GM12878 (cell line): ENCODE data around the gene FAM120AOS. TPM values are rescaled to one million over a fixed set of nuclear protein-coding genes. Genes with fewer than 3 reads are reported as not detected.

Experiments used
- ATAC-seq: fragments of 200-7000 bp; cut with Tn5 transposase; 3 replicates; pipeline ENCODE4 v1.9.1; 2020; ENCODE audit warnings: mild to moderate bottlenecking, moderate library complexity
- BruUV-seq: library from RNA; stranded (reverse); fragments of 400-500 nt; replicated peaks from 2 replicates; lab custom pipeline; 2021; lab: Mats Ljungman, UMichigan
- CTCF ChIA-PET: fragments of 300-600 bp; sonication (Branson Sonifier 250); formaldehyde crosslinking; extraction: SDS; loops from one replicate; lab custom pipeline; 2021; ENCODE audit warnings: inconsistent platforms; lab: Yijun Ruan, JAX
- POLR2A ChIA-PET: fragments of 350-600 bp; formaldehyde crosslinking; extraction: SDS; loops from one replicate; lab custom pipeline; 2021; ENCODE audit warnings: inconsistent platforms; lab: Charles Lee
- RAD21 ChIA-PET: fragments of 300-600 bp; sonication (Branson Sonifier 250); formaldehyde crosslinking; loops from one replicate; lab custom pipeline; 2023; ENCODE audit warnings: antibody characterized with exemption; ENCODE audit not compliant: unreplicated experiment; lab: Charles Lee
- SMC1A ChIA-PET: fragments of 300-600 bp; sonication (Branson Sonifier 250); formaldehyde crosslinking; loops from one replicate; lab custom pipeline; 2023; ENCODE audit not compliant: unreplicated experiment, uncharacterized antibody; lab: Charles Lee
- DNase-seq: peaks from one replicate; pipeline ENCODE4 v3.0.0-alpha.2; 2011; ENCODE audit warnings: low read depth, low spot score
- FAIRE-seq: peaks from 3 replicates; lab custom pipeline; 2011; peaks lifted over from hg19 to GRCh38; lab: Jason Lieb, UNC
- H2AFZ ChIP-seq: 2 replicates; pipeline ENCODE4 v1.6.0; 2011; ENCODE audit warnings: low read depth, low read length, control low read depth; ENCODE audit not compliant: control insufficient read depth
- H3K27ac ChIP-seq: 2 replicates; pipeline ENCODE4 v1.5.1; 2011; ENCODE audit warnings: control low read depth; ENCODE audit not compliant: control insufficient read depth, insufficient read depth
- H3K27me3 ChIP-seq, 2 experiments: replicated peaks in 1 of 2; 2 replicates each; pipeline versions ENCODE4 v1.6.0 to v1.6.1; 2011; ENCODE audit warnings: low read length in 1 of 2; ENCODE audit not compliant: control insufficient read depth in 2 of 2, insufficient read depth in 2 of 2
- H3K36me3 ChIP-seq, 2 experiments: 2 replicates each; pipeline ENCODE4 v1.5.1; 2011; ENCODE audit warnings: low read length in 1 of 2; ENCODE audit not compliant: control insufficient read depth in 2 of 2, insufficient read depth in 2 of 2
- H3K4me1 ChIP-seq: 2 replicates; pipeline ENCODE4 v1.6.1; 2011; ENCODE audit warnings: mild to moderate bottlenecking, low read length, moderate library complexity, mixed read lengths; ENCODE audit not compliant: control insufficient read depth, insufficient read depth
- H3K4me2 ChIP-seq: 2 replicates; pipeline ENCODE4 v1.6.0; 2011; ENCODE audit warnings: control low read depth; ENCODE audit not compliant: control insufficient read depth, insufficient read depth
- H3K4me3 ChIP-seq: fragments of 200-600 bp; sonication (generic); 2 replicates; pipeline ENCODE4 v1.5.1; 2016
- H3K79me2 ChIP-seq: 2 replicates; pipeline ENCODE4 v1.6.0; 2011; ENCODE audit warnings: low read length; ENCODE audit not compliant: control insufficient read depth, insufficient read depth
- H3K9ac ChIP-seq: 2 replicates; pipeline ENCODE4 v1.8.0; 2011; ENCODE audit warnings: low read length, control low read depth, mixed read lengths; ENCODE audit not compliant: control insufficient read depth, insufficient read depth
- H3K9me3 ChIP-seq: replicated peaks from 3 replicates; pipeline ENCODE4 v1.5.1; 2011; ENCODE audit warnings: mild to moderate bottlenecking, low read length; ENCODE audit not compliant: control insufficient read depth, insufficient read depth
- H4K20me1 ChIP-seq: 2 replicates; pipeline ENCODE4 v1.6.0; 2011; ENCODE audit not compliant: control insufficient read depth, insufficient read depth
- BMI1 ChIP-seq: fragments of 450-650 bp; IDR thresholded peaks from 2 replicates; pipeline ENCODE4 v1.6.1; 2016; ENCODE audit warnings: mild to moderate bottlenecking, moderate library complexity, borderline replicate concordance
- CHD2 ChIP-seq: IDR thresholded peaks from 2 replicates; pipeline ENCODE4 v1.6.1; 2011; ENCODE audit warnings: low read depth, low read length, improper control_type of control experiment, borderline replicate concordance
- EP300 ChIP-seq, 2 experiments: fragments of 150-350 bp in 1 of 2; IDR thresholded peaks; 2 replicates each; pipeline ENCODE4 v1.6.1; 2011 to 2012; ENCODE audit warnings: low read depth in 2 of 2, low read length in 2 of 2, borderline replicate concordance in 1 of 2, improper control_type of control experiment in 1 of 2, inconsistent platforms in 1 of 2; ENCODE audit not compliant: control insufficient read depth in 1 of 2
- IKZF1 ChIP-seq: fragments of 450-650 bp; conservative IDR thresholded peaks from 2 replicates; pipeline ENCODE4 v1.6.1; 2017; ENCODE audit warnings: antibody characterized with exemption, mild to moderate bottlenecking
- IRF4 ChIP-seq: IDR thresholded peaks from 2 replicates; pipeline ENCODE4 v1.6.1; 2011; ENCODE audit warnings: low read depth, low read length
- MEF2A ChIP-seq: IDR thresholded peaks from 2 replicates; pipeline ENCODE4 v1.6.1; 2011; ENCODE audit warnings: low read depth, mild to moderate bottlenecking, low read length, moderate library complexity; ENCODE audit not compliant: insufficient read depth
- MYB ChIP-seq: fragments of 150-350 bp; IDR thresholded peaks from 2 replicates; pipeline ENCODE4 v1.6.1; 2014; ENCODE audit warnings: mild to moderate bottlenecking, low read depth, low read length, borderline replicate concordance
- PAX5 ChIP-seq: IDR thresholded peaks from 2 replicates; pipeline ENCODE4 v1.6.1; 2011; ENCODE audit warnings: low read depth, low read length, borderline replicate concordance
- PML ChIP-seq: IDR thresholded peaks from 2 replicates; pipeline ENCODE4 v1.6.1; 2012; ENCODE audit warnings: low read length, inconsistent platforms
- RELA ChIP-seq: fragments of 450-650 bp; IDR thresholded peaks from 2 replicates; pipeline ENCODE4 v1.8.0; 2014; ENCODE audit warnings: borderline replicate concordance; ENCODE audit not compliant: partially characterized antibody
- RFX5 ChIP-seq: IDR thresholded peaks from 2 replicates; pipeline ENCODE4 v1.6.1; 2011; ENCODE audit warnings: low read depth, low read length, improper control_type of control experiment
- RUNX3 ChIP-seq: IDR thresholded peaks from 2 replicates; pipeline ENCODE4 v1.6.1; 2012; ENCODE audit warnings: low read length, inconsistent platforms
- SIN3A ChIP-seq: IDR thresholded peaks from 2 replicates; pipeline ENCODE4 v1.6.1; 2012; ENCODE audit warnings: low read depth, low read length, improper control_type of control experiment
- STAT1 ChIP-seq: fragments of 450-650 bp; conservative IDR thresholded peaks from 2 replicates; pipeline ENCODE4 v1.6.1; 2014; ENCODE audit warnings: antibody characterized with exemption, mild to moderate bottlenecking
- TARDBP ChIP-seq: IDR thresholded peaks from 2 replicates; pipeline ENCODE4 v1.6.1; 2016; ENCODE audit warnings: borderline replicate concordance
- ZBTB4 ChIP-seq: fragments of 450-650 bp; formaldehyde crosslinking; IDR thresholded peaks from 2 replicates; pipeline ENCODE4 v1.4.0; 2022; ENCODE audit warnings: mild to moderate bottlenecking, moderate library complexity
- ZNF24 ChIP-seq: fragments of 450-650 bp; IDR thresholded peaks from 2 replicates; pipeline ENCODE4 v1.6.1; 2017; ENCODE audit warnings: antibody characterized with exemption, mild to moderate bottlenecking
- WGBS: methylation state at CpG from one replicate; pipeline ENCODE4 v1.1.6; 2016; ENCODE audit warnings: low lambda C conversion rate; ENCODE audit not compliant: insufficient replicate concordance, insufficient coverage; ENCODE audit errors: missing lambda C conversion rate; 5-methylcytosine and 5-hydroxymethylcytosine counted together
- in situ Hi-C: fragments of 300-500 bp; cut with MboI; formaldehyde crosslinking; loops from 9 replicates; pipeline ENCODE4 v1.14.3; 2018; ENCODE audit warnings: mixed read lengths
- intact Hi-C: fragments of 100-400 bp; cut with micrococcal nuclease; formaldehyde crosslinking; loops from one replicate; pipeline ENCODE4 v1.14.2; 2022; ENCODE audit not compliant: unreplicated experiment
- polyA plus RNA-seq, 11 experiments: library from polyadenylated mRNA; depleted of rRNA in 4 of 11; unstranded in 6 of 11; stranded (reverse) in 5 of 11; fragments of >200 nt; fragmentation: Nextera tagmentation in 4 of 11; fragmentation: Illumina TruSeq in 1 of 11; extraction: Ambion mirVana in 4 of 11; extraction: Trizol in 1 of 11; gene quantifications; 1 replicate in 1 of 11; 2 replicates in 10 of 11; pipeline versions ENCODE4 v1.2.1 to v1.2.3, GENCODE V29; 2011 to 2016; ENCODE audit warnings: inconsistent platforms in 2 of 11, missing spikeins in 2 of 11, low read depth in 1 of 11
- total RNA-seq, 4 experiments: library from RNA; depleted of rRNA in 3 of 4; stranded (reverse); fragments of >200 nt in 3 of 4; fragmentation: Illumina TruSeq in 1 of 4; extraction: Trizol in 1 of 4; gene quantifications; 2 replicates each; pipeline versions ENCODE4 v1.2.1 to v1.2.3, GENCODE V29; 2013 to 2021

FAM120AOS gene
- total and polyA plus RNA-seq, 10 of the 15 experiments (the other 5 are each of a cell fraction or from before 2014, with no cell fraction given) = 15.9 to 55.1 (median 34.6) TPM

GRCh38 chr9:93479726-93480125 is 26.3 kb upstream of the FAM120AOS start:
- H3K79me2 ChIP-seq = peaks cover 16% of the 10 kb centered on the region
- intact Hi-C loops = no loop called here
- no peak overlapping the region for H3K9ac ChIP-seq
- H3K36me3 ChIP-seq = peaks cover 8 to 15% of the 10 kb centered on the region in 2 experiments; a peak in 3 of 4 replicates
- DNase-seq = no peak
- 0 out of 2 replicates have a peak, but pooled peaks cover 4% of the 10 kb centered on the region for H3K4me1 ChIP-seq
- ChIA-PET RAD21 (no interaction called here), CTCF (interaction anchor here (1.1 kb wide), 1 partner anchor 11 kb away, joined by 4 read pairs; no protein-coding TSS in a partner anchor), POLR2A (interaction anchor here (1.1 kb wide), 1 partner anchor 26 kb away, joined by 3 read pairs; the partner anchor contains the start of gene FAM120AOS), SMC1A (no interaction called here)
- no peak overlapping the region for H2AFZ ChIP-seq
- H4K20me1 ChIP-seq = no peaks in the 10 kb centered on the region
- no peak for ATAC-seq
- TF ChIP-seq IKZF1 (no peak), STAT1 (no peak), RELA (no peak), CHD2 (no peak), PML (no peak), BMI1 (no peak), MEF2A (no peak), RFX5 (no peak), RUNX3 (no peak), TARDBP (no peak), MYB (no peak), EP300 (IDR thresholded peaks at IDR 0.05; ENCODE audit: borderline replicate concordance in 1 of 2, control insufficient read depth in 1 of 2, low read depth in 2 of 2, low read length in 2 of 2) (no peak), ZNF24 (no peak), PAX5 (no peak), SIN3A (no peak), IRF4 (no peak), ZBTB4 (CRISPR knock-in tag) (no peak)
- no TSS peak for BruUV-seq
- FAIRE-seq = no peak
- H3K27ac ChIP-seq = no peak overlapping the region
- H3K4me3 ChIP-seq = no peak overlapping the region
- H3K27me3 ChIP-seq = no peaks in the 10 kb centered on the region
- 95% methylated on average over 4 of the region's 4 CpGs for WGBS
- no peaks in the 10 kb centered on the region for H3K9me3 ChIP-seq
- H3K4me2 ChIP-seq = no peak overlapping the region
- in situ Hi-C loops = no loop called here
